Measurements from ENCODE around the gene GATAD2B.

DNA sequence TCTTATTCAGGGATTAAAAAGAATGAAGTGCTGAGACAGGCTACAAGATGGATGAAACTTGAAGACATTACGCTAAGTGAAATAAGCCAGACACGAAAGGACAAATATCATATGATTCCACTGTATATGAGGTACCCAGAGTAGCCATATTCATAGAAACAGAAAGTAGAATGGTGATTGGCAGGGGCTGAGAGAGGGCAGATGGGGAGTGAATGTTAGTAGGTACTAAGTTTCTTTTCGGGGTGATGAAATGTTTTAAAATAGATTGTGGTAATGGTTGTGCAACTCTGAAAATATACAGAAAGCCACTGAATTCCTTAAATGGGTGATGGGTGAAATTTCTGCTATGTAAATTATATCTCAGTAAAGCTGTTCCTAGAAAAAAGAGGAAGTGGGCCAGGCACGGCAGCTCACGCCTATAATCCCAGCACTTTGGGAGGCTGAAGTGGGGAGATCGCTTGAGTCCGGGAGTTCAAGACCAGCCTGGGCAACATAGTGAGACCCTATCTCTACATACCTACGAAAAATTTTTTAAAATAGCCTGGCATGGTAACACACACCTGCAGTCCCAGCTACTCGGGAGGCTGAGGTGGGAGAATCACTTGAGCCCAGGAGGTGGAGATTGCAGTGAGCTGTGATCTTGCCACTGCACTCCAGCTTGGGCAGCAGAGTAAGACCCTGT lies 131.7 kb downstream of the GATAD2B start:
- TF ChIP-seq, protein P1, sequence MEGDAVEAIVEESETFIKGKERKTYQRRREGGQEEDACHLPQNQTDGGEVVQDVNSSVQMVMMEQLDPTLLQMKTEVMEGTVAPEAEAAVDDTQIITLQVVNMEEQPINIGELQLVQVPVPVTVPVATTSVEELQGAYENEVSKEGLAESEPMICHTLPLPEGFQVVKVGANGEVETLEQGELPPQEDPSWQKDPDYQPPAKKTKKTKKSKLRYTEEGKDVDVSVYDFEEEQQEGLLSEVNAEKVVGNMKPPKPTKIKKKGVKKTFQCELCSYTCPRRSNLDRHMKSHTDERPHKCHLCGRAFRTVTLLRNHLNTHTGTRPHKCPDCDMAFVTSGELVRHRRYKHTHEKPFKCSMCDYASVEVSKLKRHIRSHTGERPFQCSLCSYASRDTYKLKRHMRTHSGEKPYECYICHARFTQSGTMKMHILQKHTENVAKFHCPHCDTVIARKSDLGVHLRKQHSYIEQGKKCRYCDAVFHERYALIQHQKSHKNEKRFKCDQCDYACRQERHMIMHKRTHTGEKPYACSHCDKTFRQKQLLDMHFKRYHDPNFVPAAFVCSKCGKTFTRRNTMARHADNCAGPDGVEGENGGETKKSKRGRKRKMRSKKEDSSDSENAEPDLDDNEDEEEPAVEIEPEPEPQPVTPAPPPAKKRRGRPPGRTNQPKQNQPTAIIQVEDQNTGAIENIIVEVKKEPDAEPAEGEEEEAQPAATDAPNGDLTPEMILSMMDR (conservative IDR thresholded peaks at IDR 0.05 in 1 of 2, IDR thresholded peaks at IDR 0.05 in 1 of 2; ENCODE audit: low read depth in 1 of 2, low read length in 2 of 2), result no peak
- no peak for TF ChIP-seq EZH2 (IDR thresholded peaks at IDR 0.05; ENCODE audit: low read length, missing control alignments)

All from fibroblast of lung (primary cell).